Measurements from ENCODE around the gene NKD1. TPM values are rescaled to one million over a fixed set of nuclear protein-coding genes. Genes with fewer than 3 reads are reported as not detected.

Gene NKD1
- total and polyA plus RNA-seq, 2 of the 8 experiments (the other 6 are each of a cell fraction or from before 2014, with no cell fraction given), result 0.70 to 4.5 TPM

- Histone ChIP-seq H4K91ac (replicated peaks; ENCODE audit: insufficient read length, low read length) (no peak overlapping the region), H2AK5ac (ENCODE audit: low read depth, low read length) (no peak overlapping the region), H3K4me2 (ENCODE audit: insufficient read depth in 1 of 2, low read depth in 2 of 2, low read length in 2 of 2) (peak overlapping the region; percentile 62 to 78), H2BK20ac (ENCODE audit: low read length) (no peak overlapping the region), H4K8ac (ENCODE audit: extremely low read depth, insufficient read depth, low read length) (no peak overlapping the region), H3K23ac (ENCODE audit: insufficient read length) (no peak overlapping the region), H3K14ac (ENCODE audit: insufficient read length) (no peak overlapping the region), H3K79me2 (ENCODE audit: control insufficient read depth in 1 of 2, insufficient read depth in 2 of 2, low read length in 2 of 2) (no peaks in the 10 kb centered on the region), H4K20me1 (replicated peaks in 1 of 2; ENCODE audit: control insufficient read depth in 1 of 2, insufficient read depth in 2 of 2, low read length in 2 of 2) (no peaks in the 10 kb centered on the region), H3K36me3 (ENCODE audit: control insufficient read depth in 2 of 4, insufficient read depth in 4 of 4, low read length in 3 of 4) (no peaks in the 10 kb centered on the region), H3K9me3 (ENCODE audit: insufficient read depth in 2 of 2, low read depth in 1 of 2, low read length in 1 of 2) (no peaks in the 10 kb centered on the region), H3K27me3 (replicated peaks in 1 of 4; ENCODE audit: control insufficient read depth in 3 of 4, extremely low read depth in 1 of 4, insufficient read depth in 3 of 4, low read length in 3 of 4) (peaks cover 12 to 33% (median 28%) of the 10 kb centered on the region in 4 experiments), H2AFZ (ENCODE audit: low read length) (no peak overlapping the region), H3K79me1 (ENCODE audit: low read depth, low read length) (no peaks in the 10 kb centered on the region), H3K4ac (replicated peaks; ENCODE audit: insufficient read length, low read depth, low read length) (no peak overlapping the region), H3K27ac (ENCODE audit: low read depth, low read length) (no peak overlapping the region), H4K5ac (ENCODE audit: insufficient read length, low read depth, low read length) (no peak overlapping the region), H3K4me3 (ENCODE audit: extremely low read depth in 1 of 4, insufficient read depth in 2 of 4, low read depth in 3 of 4, low read length in 4 of 4) (peak overlapping the region; percentile 42 to 83 (median 58)), H3K9ac (replicated peaks in 1 of 4; ENCODE audit: extremely low read depth in 1 of 4, low read depth in 3 of 4, low read length in 3 of 4) (no peak overlapping the region), H3K23me2 (ENCODE audit: low read depth, low read length) (peaks cover 13% of the 10 kb centered on the region; the same call in 1 of the 2 replicates), H3K18ac (ENCODE audit: extremely low read depth, low read length) (no peak overlapping the region), H3K4me1 (replicated peaks in 1 of 4; ENCODE audit: control insufficient read depth in 3 of 4, insufficient read depth in 4 of 4, low read length in 3 of 4) (peaks cover 0 to 2% (median 1%) of the 10 kb centered on the region in 4 experiments; a peak in 1 of 7 replicates), H2BK120ac (replicated peaks; ENCODE audit: low read depth, low read length) (no peak overlapping the region), H2BK5ac (ENCODE audit: low read depth, low read length) (no peak overlapping the region), H2BK15ac (ENCODE audit: low read length) (no peak overlapping the region), H3K56ac (replicated peaks; ENCODE audit: insufficient read length, low read depth, low read length) (no peak overlapping the region), H2BK12ac (ENCODE audit: low read depth, low read length) (no peak overlapping the region)
- ChIA-PET POLR2A (ENCODE audit: partially characterized antibody) (interaction anchor here (0.9 kb wide), 1 partner anchor 15 kb away, joined by 3 read pairs; no protein-coding TSS in a partner anchor), CTCF (ENCODE audit: partially characterized antibody) (interaction anchor here (1.9 kb wide), 1 partner anchor 79 kb away, joined by 5 read pairs; no protein-coding TSS in a partner anchor)
- 78% methylated on average over 12 of the region's 46 CpGs; no CpG with 5 or more reads in 1 of the 2 experiments for WGBS, 2 experiments (ENCODE audit: extremely low coverage in 1 of 2, insufficient coverage in 1 of 2, insufficient read length in 1 of 2, insufficient replicate concordance in 2 of 2, low coverage in 1 of 2, low lambda C conversion rate in 2 of 2, missing lambda C conversion rate in 1 of 2)
- no peak for DNase-seq (ENCODE audit: low read depth in 1 of 2, low spot score in 2 of 2)
- no peak for FAIRE-seq
- TF ChIP-seq KDM4A (IDR thresholded peaks at IDR 0.05; ENCODE audit: low read depth, low read length, severe bottlenecking) (peak; percentile 31), EZH2 (IDR thresholded peaks at IDR 0.05; ENCODE audit: low read depth, low read length, severe bottlenecking) (no peak), TAF1 (IDR thresholded peaks at IDR 0.05; ENCODE audit: low read depth, low read length) (no peak)
These were observed 839 bp downstream of the NKD1 start for GRCh38 chr16:50548909-50549560.

Measured in H1 (cell line).